ENCODE data around the gene PCBP3.
"Not testable (repeated sequence)": the region's sequence is repeated elsewhere in the genome, so short reads cannot be mapped to it uniquely, and the experiment has no call there.

PCBP3 gene

DNA sequence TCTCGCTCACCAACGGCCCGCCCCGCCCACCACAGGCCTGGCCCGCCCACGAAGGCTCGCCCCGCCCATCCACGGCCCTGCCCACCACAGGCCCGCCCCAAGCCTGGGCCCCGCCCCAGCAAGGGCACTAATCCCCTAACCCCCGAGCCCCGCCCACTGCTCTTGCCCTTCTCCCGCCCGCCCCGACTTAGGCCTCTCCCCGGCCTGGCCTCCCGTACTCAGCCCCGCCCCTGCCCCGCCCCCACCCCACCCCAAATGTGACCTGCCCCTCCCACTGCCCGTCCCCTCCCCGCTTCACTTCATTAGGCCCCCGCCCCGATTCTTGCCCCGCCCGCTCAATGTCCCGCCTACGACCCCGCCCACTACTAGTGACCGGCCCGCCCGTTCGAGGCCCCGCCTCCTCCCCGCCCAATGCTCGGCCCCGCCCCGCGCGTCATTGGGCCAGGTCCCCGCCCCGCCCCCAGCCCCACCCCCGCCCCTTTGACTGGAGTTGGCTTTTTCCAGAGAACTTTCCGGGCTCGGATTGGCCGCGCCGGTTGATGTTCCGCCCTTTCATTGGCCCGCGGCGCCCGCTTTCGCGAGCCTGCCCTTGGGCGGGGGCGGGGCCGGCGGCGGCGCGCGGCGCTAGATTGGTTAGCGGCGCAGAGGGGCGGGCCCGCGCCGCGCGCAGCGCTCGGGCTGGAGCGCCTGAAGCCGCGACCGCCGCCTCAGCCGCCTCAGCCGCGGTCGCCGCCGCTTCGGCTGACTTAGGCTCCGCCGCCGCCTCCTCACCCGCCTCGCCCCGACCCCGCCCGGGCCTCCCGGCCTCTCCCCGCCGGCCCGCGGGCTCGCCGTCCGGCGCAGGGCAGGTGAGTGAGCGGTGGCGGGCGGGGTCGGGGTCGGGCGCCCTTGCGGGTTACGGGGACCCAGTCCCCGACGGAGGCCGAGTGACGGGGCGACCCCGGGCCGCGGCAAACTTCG, at the start of gene PCBP3:
TSS of gene PCBP3 (plus strand) at position 705 of the 960 bp plus-strand sequence. CDS start 206,361 bp downstream, outside the sequence.
- DNase-seq = peak; percentile 92

DNA sequence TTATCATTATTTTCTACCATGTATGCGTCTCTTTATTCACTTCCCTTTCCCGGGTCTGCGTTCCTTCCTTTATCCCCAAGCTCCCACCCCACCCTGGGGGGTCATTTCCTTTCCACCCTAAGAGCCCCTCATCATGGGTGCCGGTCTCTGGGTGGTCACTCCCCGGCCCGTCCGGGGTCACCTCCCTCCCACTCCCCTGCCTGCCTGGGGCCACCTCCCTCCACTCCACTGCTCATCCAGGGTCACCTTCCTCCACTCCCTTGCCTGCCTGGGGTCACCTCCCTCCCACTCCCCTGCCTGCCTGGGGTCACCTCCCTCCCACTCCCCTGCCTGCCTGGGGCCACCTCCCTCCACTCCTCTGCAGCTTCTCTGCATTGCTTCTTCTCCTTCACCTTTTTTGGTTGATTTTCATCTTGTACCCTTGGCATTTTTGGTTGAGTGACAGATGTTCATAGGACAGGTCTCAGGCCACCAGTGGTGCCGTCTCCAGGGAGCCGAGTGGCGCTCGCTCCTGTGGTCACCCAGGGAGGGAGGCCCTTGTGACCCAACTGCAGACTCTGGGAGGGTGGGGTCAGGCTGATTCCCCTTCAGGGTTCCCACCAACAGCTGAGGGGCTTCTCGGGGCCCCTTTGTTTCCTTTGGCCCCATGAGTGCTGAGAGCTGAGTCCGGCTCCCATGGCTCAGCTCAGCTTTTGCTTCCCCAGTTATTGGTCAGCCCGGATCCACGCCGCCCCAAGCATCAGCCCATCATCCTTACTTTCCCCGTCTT, 48.6 kb upstream of the PCBP3 start:
- DNase-seq = no peak

DNA sequence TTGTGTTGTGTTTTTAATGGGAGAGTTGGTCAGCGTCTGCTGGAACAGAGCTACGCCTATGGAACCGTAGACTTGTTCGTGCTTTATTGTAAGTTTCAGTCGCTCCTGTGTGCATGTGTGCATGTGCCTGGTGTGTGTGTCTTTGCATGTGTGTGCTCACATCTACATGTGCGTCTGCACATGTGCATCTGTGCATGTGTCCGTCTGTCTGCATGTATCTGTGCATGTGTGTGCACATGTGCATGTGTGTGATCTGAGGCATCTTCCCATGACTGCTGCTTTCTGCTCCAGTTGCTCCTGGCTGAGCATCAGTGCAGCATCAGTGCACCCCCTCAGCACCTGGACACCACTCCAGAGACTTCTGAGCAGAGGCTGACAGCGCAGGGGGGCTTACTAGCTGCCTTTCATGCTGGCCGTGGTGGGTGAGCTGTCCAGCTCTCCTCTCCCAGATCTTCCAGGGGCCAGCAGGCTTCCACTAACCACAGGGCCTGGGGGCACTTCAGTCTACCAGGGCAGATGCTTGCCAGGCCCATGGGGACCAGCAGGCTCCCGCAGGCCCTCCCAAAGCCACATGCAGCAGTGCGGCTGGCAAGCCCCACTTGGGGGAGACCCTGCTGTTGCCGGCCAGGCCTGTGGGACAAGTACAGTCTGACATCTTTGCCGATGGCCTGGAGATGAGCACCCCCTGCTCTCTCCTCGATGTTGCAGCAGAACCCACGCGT, 47.8 kb upstream of the PCBP3 start:
- DNase-seq = no peak

DNA sequence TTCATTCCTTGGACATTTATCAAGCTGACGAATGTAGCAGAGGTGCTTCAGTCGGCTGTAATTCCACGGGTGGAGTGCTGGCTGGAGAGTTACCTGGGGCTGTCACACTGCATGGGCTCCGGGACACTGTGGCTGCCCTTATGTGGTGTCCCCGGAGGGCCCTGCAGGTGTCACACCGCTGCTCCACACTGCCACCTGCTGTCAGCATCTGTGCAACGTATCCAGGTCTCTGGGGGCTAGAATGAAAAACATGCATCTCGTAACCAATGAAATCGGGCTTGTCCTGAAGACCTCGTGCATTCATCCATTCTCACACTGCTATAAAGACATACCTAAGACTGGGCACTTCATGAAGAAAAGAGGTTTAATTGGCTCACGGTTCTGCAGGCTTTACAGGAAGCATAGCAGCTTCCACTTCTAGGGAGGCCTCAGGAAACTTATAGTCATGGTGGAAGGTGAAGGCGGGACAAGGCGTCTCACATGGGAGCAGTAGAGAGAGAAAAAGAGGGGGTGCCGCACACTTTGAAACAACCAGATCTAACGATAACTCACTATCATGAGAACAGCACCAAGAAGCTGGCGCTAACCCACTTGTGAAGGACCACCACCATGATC, 46.7 kb upstream of the PCBP3 start:
- DNase-seq = peak; percentile 88

DNA sequence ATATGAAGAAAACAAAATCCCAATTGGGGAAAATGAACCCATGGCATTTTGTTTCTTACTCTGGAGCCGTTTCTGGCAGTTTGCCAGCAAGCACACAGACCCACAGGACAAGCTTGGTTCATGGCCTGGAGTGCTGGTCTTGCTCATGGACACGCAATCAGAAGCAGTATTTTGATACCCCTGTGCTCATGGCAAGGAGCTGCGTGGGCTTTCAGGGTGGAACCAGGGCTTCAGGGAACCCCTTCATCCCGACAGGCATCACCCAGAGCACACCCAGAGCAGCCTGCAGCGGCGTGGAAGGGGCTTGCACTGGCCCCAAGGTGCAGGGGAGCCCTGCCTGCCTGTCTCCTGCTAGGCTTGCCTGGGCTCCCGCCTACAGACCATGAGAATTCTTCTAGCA, 45.4 kb upstream of the PCBP3 start:
- DNase-seq = no peak

DNA sequence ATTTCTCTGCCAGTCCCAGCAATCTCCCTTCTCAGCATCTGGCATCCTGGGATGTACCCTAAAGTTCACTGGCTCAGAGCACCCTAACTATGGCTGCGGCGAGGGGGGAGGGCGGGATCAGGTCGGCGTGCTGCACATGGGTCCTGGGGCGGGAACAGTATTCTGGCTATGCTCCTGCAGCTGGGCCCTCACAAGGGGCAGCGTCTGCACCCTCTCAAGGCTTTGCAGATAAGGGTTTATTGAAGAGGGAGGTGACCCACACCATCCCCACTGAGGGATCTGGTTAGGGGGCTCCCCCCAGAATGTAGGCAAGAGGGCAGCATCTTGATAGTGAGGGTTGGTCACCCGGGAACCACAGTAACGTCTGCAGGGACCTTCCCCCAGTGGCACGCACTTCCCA, 44.9 kb upstream of the PCBP3 start:
- DNase-seq = no peak

DNA sequence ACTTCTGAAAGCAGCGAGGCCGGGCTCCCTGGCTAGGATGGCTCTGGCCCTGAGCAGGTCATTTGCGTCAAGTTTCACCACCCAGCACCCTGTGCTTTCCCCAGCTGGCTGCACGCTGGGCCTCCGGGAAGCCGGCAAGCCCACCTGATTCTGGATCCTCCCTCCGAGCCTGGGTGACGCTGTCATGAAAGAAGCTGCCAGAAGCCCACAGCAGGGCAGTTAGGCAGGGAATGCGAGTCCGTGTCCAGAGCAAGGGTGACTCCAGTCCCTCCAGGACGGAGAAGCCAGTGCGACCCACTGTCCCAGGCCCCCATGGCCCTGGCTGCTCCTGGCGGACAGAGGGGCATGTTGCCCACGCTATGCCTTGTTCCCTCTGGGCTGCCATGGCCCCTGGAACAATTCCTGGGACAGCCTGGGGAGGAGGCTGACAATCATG, 44.4 kb upstream of the PCBP3 start:
- no peak for DNase-seq

DNA sequence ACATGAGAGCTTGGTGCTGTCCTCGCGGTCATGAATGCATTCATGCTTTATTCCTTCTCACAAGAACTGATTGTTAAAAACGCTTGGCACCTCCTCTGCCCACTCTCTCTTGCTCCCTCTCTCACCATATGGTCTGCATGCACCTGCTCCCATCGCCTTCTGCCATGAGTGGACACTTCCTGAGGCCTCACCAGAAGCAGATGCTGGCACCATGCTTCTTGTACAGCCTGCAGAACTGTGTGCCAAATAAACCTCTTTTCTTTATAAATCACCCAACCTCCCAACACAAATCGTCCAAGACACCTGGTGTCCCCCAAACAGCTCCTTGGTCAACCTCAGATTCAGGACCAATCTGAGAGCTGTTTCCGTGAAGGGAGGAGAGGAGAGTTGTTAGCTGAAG, 43.3 kb upstream of the PCBP3 start:
- DNase-seq = no peak

DNA sequence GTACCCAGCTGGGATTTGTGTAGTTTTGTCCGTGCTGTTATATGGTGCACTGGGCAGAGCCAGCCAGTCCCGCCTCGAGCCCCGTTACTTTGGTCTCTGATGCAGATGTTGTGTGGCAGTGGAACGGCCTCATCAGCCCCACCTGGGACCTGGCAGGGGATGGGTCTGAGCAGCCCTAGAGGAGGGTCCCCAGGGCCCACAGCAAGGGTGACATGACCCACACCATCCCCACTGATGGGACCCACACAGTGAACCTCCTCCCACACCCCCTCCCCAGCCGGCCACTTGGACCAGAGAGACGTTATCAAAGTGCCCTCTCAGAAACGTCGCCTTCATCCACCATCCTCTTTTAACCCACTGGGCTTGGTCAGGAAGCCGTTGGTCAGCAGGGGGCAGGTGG, 42.0 kb upstream of the PCBP3 start:
- DNase-seq = no peak

DNA sequence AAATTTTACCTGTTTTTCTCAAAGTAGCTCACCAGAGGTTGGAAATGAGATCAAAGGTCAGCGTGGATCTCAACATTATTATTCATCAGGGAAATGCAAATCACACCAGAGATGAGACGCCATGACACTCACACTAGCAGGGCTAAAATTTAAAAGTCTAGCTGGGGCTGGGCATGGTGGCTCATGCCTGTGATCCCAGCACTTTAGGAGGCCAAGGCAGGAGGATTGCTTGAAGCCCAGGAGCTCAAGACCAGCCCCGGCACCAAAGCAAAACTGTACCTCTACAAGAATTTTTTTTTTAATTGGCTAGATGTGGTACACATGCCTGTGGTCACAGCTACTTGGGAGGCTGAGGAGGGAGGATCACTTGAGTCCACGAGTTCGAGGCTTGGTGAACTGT, 41.4 kb upstream of the PCBP3 start:
- no peak for DNase-seq

DNA sequence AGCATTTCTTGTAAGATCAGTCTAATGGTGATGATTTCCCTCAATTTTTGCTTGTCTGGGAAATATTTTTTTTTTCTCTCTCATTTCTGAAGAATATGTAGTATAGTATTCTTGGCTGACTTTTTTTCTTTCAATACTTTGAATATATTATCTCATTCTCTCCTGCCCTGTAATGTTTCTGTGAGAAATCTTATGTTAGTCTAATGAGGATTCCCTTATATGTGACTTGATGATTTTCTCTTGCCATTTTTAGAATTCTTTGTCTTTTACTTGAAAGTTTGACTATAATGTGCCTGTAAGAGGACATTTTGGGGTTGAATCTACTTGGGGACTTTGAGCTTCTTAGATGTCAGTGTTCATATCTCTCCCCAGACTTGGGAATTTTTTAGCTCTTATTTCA, 40.0 kb upstream of the PCBP3 start:
- no peak for DNase-seq

DNA sequence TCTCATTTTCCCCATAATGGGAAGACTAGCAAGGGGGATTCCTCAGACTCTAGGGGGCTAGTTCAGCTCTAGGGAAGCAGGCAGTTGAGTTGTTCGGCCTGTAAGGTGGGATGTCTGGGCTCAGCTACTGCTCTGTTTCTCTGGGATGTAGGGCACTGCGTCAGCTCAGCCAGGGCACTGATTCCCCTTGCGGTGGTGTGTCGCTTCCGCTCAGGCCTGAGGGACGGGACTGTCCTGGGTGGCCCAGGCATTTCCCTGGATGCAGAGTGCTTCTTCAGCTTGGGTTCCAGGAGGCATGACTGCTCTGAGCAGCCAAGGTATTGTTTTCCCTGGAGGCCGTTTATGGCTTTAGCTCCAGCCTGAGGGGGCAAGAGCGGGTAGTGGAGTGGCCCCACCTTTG, 38.8 kb upstream of the PCBP3 start:
- not testable (repeated sequence) for DNase-seq

DNA sequence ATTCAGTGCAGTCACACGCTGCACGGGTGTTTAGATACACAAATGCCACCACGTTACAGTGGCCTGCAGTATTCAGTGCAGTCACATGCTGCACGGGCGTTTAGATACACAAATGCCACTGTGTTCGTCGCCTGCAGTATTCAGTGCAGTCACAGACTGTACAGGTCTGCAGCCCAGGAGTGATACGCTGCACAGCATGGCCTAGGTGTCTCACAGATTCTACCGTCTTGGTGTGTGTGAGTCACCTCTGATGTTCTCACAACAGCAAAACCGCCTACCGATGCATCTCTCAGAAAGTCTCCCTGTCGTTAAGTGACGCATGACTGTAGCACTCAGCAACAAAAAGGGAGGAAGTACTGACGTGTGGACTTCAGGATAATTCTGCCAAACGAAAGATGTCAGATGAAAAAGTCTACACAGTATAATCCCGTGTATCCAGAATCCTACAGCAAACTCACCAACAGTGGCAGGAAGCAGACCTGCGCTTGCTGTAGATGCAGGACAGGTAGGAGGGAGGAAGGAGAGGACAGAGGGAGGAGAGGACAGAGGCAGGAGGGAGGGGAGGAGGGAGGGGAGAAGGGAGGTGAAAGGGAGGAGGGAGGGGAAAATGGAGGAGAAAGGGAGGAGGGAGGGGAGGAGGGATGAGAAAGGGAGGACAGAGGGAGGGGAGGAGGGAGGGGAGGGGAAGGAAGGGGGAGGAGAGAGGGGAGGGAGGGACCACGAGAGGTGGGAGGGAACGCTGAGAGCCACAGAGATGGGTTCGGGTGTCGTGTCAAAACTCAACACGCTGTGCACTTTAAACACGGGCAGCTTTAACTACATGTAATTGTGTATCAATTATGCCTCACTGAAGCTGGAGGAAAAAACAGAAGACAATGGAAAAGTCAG, 36.3 kb upstream of the PCBP3 start:
- peak; percentile 63 for DNase-seq

DNA sequence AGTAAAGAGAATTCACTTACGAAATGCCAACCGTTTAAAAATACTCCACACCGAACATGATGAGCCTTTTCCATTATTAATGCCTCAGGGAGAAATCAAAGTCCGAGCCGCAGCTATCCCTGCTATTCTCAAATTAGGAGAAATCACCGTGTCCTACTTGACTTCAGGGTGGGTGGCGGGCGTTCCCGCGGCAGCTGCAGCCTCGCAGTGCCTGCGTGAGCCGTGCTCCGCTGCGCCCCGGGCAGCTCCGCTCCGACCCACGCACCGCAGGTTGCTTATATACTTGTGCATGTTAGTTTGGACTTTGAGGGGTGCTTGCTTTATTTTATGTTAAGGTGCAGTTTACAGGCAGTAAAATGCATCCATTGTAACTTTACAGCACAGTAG, 35.6 kb upstream of the PCBP3 start:
- DNase-seq = no peak

DNA sequence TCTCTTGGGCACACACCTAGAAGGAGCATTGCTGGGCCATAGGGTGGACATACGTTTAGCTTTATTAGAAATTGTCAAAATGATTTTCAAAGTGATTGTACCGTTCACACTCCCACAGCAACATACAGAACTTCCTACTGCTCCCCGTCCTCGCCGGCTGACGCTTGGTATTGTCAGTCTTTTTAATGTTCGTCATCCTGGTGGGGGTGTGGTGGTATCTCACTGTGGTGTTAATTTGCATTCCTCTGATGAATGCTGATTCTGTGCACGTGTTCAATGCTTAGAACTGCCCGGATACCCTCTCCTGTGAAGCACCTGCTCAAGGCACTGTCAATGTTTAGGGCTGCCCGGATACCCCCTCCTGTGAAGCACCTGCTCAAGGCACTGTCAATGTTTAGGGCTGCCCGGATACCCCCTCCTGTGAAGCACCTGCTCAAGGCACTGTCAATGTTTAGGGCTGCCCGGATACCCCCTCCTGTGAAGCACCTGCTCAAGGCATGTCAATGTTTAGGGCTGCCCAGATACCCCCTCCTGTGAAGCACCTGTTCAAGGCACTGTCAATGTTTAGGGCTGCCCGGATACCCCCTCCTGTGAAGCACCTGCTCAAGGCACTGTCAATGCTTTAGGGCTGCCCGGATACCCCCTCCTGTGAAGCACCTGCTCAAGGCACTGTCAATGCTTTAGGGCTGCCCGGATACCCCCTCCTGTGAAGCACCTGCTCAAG, 34.6 kb upstream of the PCBP3 start:
- peak; percentile 49 for DNase-seq

DNA sequence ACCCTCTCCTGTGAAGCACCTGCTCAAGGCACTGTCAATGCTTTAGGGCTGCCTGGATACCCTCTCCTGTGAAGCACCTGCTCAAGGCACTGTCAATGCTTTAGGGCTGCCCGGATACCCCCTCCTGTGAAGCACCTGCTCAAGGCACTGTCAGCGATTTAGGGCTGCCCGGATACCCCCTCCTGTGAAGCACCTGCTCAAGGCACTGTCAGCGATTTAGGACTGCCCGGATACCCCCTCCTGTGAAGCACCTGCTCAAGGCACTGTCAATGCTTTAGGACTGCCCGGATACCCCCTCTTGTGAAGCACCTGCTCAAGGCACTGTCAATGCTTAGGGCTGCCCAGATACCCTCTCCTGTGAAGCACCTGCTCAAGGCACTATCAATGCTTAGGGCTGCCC, 33.9 kb upstream of the PCBP3 start:
- peak; percentile 64 for DNase-seq

DNA sequence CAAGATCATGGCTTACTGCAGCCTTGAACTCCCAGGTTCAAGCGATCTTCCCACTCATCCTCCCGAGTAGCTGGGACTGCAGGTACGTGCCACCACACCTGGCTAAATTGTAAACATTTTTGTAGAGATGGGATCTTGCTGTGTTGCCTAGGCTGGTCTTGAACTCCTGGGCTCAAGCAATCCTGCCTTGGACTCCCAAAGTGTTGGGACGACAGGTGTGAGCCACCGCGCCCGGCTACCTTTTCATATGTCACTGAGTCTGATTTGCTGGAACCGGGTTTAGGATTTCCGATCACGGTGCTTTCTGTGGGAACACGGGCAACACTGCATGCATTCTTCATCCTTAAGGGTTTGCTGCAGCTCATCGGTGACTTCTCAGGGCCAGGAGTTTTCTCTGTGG, 32.2 kb upstream of the PCBP3 start:
- DNase-seq = no peak

DNA sequence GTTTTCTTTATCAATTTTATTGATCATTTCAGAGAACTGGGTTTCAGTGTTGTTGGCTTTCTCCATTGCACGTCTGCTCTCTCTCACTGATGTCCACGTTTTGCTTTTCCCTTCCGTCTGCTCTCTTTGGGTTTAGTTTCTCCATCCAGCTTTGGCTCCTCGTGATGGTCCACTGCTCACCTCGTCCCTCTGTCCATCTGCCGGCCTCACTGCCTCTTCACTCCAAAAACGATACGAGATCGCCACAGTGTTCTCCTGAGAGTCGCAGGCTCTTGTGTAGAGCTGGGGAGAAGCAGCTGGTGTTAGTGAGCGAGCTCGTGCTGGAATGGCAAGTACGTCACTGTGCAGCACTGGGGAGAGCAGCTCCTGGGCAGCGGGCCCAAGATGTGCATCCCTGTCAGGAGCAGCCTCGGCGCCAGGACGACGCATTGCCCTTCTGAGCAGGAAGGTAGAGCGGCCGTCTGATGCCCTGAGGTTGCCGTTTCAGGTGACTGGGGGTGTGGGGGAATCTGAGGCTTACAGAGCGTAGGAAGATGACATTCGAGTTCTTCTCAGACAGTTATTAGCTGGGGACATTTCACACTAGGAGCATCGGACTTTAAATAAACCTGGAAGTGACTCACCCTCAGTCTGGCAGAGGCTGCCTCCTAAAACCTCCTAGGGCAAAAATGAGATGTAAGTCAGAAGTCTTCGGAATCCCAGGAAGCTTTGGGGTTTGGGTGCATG, 31.4 kb upstream of the PCBP3 start:
- DNase-seq = peak; percentile 55

DNA sequence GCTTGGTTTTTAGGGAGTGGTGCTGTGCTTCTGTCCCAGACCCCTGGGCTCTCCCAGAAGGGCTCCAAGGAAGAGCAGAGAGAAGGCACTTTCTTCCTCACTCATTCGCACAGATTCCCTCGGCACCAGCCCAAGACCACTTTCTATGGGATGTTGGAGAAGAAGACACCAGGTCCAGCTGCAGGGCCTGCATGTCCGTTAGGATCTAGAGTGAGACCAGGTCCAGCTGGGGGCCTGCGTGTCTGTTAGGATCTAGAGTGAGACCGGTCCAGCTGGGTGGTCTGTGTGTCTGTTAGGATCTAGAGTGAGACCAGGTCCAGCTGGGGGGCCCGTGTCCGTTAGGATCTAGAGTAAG, 30.9 kb upstream of the PCBP3 start:
- not testable (repeated sequence) for DNase-seq

DNA sequence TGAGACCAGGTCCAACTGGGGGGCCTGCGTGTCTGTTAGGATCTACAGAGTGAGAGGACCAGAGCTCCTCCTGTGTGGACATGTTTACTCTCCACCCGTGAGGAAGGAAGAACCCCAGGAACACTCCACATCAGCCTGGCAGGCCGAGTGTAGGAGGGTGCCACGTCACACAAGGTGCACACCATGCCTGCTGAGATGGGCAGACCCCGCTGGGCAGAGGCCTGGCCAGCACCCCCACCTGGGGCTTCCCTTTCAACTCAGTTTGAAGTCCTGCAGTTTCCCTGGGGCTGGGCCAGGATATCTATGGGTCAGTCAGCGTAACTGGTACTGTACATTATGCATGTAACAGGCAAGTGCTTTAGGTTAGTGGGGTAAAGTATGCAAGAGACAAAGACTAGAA, 30.1 kb upstream of the PCBP3 start:
- no peak for DNase-seq

DNA sequence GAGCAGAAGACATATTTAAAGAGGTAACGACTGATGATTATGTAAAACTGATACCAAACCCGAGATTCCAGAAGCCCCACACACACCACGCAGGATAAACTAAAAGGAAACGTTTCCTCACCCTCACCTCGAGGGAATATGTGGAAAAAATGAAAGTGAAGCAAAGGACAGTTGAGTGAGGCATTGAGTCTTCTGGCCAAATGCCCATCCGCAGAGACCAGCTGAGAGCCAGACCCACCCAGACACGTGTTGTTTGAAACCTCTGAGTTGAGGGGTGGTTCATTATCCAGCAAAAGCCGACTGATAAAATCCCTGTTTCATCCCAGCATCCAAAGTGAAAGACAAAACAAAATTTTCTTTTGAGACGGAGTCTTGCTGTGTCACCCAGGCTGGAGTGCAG, 29.6 kb upstream of the PCBP3 start:
- DNase-seq = no peak
